Measurements from ENCODE around the gene NELFCD. TPM values are rescaled to one million over a fixed set of nuclear protein-coding genes. Genes with fewer than 3 reads are reported as not detected.
"Not testable (repeated sequence)": the region's sequence is repeated elsewhere in the genome, so short reads cannot be mapped to it uniquely, and the experiment has no call there.

NELFCD gene
- total RNA-seq, 1 donor from 2014 or later = 70.4 TPM

DNA sequence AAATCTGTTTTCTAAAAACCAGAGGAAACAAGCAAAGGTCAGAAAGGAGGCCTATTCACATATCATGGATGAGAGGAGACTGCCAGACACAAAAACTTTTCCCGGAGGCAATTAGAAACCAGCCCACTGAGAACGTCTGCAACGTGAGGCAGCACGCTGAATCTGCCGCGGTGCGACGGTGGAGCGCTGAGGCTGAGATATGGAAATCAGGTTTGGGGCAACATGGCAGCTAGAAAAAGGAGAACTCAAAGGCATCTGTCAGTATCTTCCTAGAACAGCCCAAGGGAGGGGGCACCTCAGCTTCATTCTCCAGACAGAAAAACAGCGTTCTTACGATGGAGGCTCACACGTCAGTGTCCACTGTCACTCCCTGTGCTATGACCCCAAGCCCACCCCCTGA lies 56.3 kb downstream of the NELFCD start:
- H3K36me3 Mint-ChIP-seq (ENCODE audit: low read depth, unreplicated experiment) = peaks cover 16% of the 10 kb centered on the region
- DNase-seq (ENCODE audit: low read depth) (no peak), FAIRE-seq (no peak)
- Histone ChIP-seq H3K79me2 (ENCODE audit: insufficient read depth, low read length) (peaks cover 61% of the 10 kb centered on the region), H3K9me3 (ENCODE audit: insufficient read depth, low read depth, low read length) (no peaks in the 10 kb centered on the region), H3K27ac (ENCODE audit: low read depth, low read length) (no peak overlapping the region), H3K4me2 (ENCODE audit: low read length) (no peak overlapping the region), H3K36me3 (ENCODE audit: insufficient read depth, low read length) (peaks cover 29% of the 10 kb centered on the region), H3K9ac (ENCODE audit: low read length) (no peak overlapping the region), H3K4me3 (ENCODE audit: insufficient read depth, low read depth, low read length) (no peak overlapping the region), H3K4me1 (ENCODE audit: insufficient read depth, low read length) (no peaks in the 10 kb centered on the region), H4K20me1 (ENCODE audit: insufficient read depth, low read length) (peaks cover 16% of the 10 kb centered on the region), H3K27me3 (ENCODE audit: insufficient read depth, low read length) (no peaks in the 10 kb centered on the region), H2AFZ (ENCODE audit: low read depth, low read length) (no peak overlapping the region)
- TF ChIP-seq, protein P1, sequence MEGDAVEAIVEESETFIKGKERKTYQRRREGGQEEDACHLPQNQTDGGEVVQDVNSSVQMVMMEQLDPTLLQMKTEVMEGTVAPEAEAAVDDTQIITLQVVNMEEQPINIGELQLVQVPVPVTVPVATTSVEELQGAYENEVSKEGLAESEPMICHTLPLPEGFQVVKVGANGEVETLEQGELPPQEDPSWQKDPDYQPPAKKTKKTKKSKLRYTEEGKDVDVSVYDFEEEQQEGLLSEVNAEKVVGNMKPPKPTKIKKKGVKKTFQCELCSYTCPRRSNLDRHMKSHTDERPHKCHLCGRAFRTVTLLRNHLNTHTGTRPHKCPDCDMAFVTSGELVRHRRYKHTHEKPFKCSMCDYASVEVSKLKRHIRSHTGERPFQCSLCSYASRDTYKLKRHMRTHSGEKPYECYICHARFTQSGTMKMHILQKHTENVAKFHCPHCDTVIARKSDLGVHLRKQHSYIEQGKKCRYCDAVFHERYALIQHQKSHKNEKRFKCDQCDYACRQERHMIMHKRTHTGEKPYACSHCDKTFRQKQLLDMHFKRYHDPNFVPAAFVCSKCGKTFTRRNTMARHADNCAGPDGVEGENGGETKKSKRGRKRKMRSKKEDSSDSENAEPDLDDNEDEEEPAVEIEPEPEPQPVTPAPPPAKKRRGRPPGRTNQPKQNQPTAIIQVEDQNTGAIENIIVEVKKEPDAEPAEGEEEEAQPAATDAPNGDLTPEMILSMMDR (IDR thresholded peaks at IDR 0.05; ENCODE audit: insufficient read depth, low read depth, low read length) = no peak
- TF ChIP-seq EZH2 (IDR thresholded peaks at IDR 0.05; ENCODE audit: insufficient read depth, low read length) = no peak
- no peaks in the 10 kb centered on the region for H3K27me3 Mint-ChIP-seq (ENCODE audit: low read depth, unreplicated experiment)
- peaks cover 27% of the 10 kb centered on the region for H3K4me1 Mint-ChIP-seq (ENCODE audit: low read depth, unreplicated experiment)
- no peak overlapping the region for H3K27ac Mint-ChIP-seq (ENCODE audit: unreplicated experiment)
- no peaks in the 10 kb centered on the region for H3K9me3 Mint-ChIP-seq (ENCODE audit: unreplicated experiment)
- no peak overlapping the region for H3K4me3 Mint-ChIP-seq (ENCODE audit: unreplicated experiment)

DNA sequence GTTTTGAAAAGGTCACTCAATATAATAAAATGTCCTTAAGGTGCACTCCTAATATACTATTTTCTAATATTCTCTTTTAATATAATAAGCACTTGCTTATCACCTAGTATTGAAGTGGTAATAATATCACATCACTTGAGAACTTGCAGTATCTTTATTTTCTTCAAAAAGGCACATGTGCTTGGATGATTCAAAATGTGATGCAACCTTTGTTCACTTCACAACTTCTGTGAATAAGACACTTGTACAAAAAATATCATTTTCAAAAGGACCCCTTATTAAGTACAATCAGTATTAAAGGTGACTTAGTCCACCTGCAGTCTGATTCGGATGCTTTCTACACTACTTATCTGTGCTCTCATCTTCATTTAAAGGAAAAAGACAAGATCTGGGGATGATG lies 58.2 kb downstream of the NELFCD start:
- peaks cover 29% of the 10 kb centered on the region for H3K36me3 ChIP-seq (ENCODE audit: insufficient read depth, low read length)
- H3K79me2 ChIP-seq (ENCODE audit: insufficient read depth, low read length) = peaks cover 63% of the 10 kb centered on the region
- H3K4me2 ChIP-seq (ENCODE audit: low read length) = no peak overlapping the region

DNA sequence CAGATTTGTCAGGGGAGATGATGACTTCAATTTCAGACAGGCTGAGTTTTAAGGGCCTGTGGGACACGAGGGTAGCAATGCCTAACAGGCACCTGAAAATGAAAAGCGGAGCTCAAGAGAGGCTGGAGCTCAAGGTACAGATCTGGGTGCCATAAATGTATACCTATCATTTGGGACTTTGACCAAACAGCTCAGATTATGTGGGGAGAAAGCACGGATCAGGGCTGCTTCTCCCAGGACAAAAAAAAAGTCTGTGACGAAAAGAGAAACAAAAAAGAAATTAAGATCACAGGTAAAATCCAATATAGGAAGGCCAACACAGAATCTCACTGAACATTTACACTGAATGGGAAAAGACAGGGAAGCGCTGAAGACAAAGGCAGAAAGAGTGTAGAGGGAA lies 59.6 kb downstream of the NELFCD start:
- no peaks in the 10 kb centered on the region for H3K9me3 ChIP-seq (ENCODE audit: insufficient read depth, low read depth, low read length)
- H3K4me2 ChIP-seq (ENCODE audit: low read length) = peak overlapping the region; percentile 92
- no peak overlapping the region for H3K27ac ChIP-seq (ENCODE audit: low read depth, low read length)
- no peak for TF ChIP-seq EZH2 (IDR thresholded peaks at IDR 0.05; ENCODE audit: insufficient read depth, low read length)
- Mint-ChIP-seq H3K9me3 (ENCODE audit: unreplicated experiment) (no peaks in the 10 kb centered on the region), H3K4me3 (ENCODE audit: unreplicated experiment) (peak overlapping the region; percentile 73), H3K27ac (ENCODE audit: unreplicated experiment) (no peak overlapping the region), H3K27me3 (ENCODE audit: low read depth, unreplicated experiment) (no peaks in the 10 kb centered on the region), H3K4me1 (ENCODE audit: low read depth, unreplicated experiment) (peaks cover 22% of the 10 kb centered on the region), H3K36me3 (ENCODE audit: low read depth, unreplicated experiment) (peaks cover 12% of the 10 kb centered on the region)
- no peaks in the 10 kb centered on the region for H3K27me3 ChIP-seq (ENCODE audit: insufficient read depth, low read length)
- peaks cover 63% of the 10 kb centered on the region for H3K79me2 ChIP-seq (ENCODE audit: insufficient read depth, low read length)
- H4K20me1 ChIP-seq (ENCODE audit: insufficient read depth, low read length) = peaks cover 16% of the 10 kb centered on the region
- H3K4me1 ChIP-seq (ENCODE audit: insufficient read depth, low read length) = no peaks in the 10 kb centered on the region
- FAIRE-seq = no peak
- DNase-seq (ENCODE audit: low read depth) = no peak
- no peak overlapping the region for H3K4me3 ChIP-seq (ENCODE audit: insufficient read depth, low read depth, low read length)
- no peak overlapping the region for H2AFZ ChIP-seq (ENCODE audit: low read depth, low read length)
- peaks cover 20% of the 10 kb centered on the region for H3K36me3 ChIP-seq (ENCODE audit: insufficient read depth, low read length)
- H3K9ac ChIP-seq (ENCODE audit: low read length) = no peak overlapping the region

More for the DNA sequence above, 58.2 kb downstream of the NELFCD start:
- Histone ChIP-seq H3K9me3 (ENCODE audit: insufficient read depth, low read depth, low read length) (no peaks in the 10 kb centered on the region), H4K20me1 (ENCODE audit: insufficient read depth, low read length) (peaks cover 16% of the 10 kb centered on the region), H3K9ac (ENCODE audit: low read length) (no peak overlapping the region), H3K27me3 (ENCODE audit: insufficient read depth, low read length) (no peaks in the 10 kb centered on the region), H2AFZ (ENCODE audit: low read depth, low read length) (no peak overlapping the region), H3K4me3 (ENCODE audit: insufficient read depth, low read depth, low read length) (no peak overlapping the region), H3K27ac (ENCODE audit: low read depth, low read length) (no peak overlapping the region), H3K4me1 (ENCODE audit: insufficient read depth, low read length) (no peaks in the 10 kb centered on the region)
- H3K36me3 Mint-ChIP-seq (ENCODE audit: low read depth, unreplicated experiment) = peaks cover 16% of the 10 kb centered on the region
- TF ChIP-seq, protein P1 (IDR thresholded peaks at IDR 0.05; ENCODE audit: insufficient read depth, low read depth, low read length) = no peak
- TF ChIP-seq EZH2 (IDR thresholded peaks at IDR 0.05; ENCODE audit: insufficient read depth, low read length) = no peak
- H3K9me3 Mint-ChIP-seq (ENCODE audit: unreplicated experiment) = no peaks in the 10 kb centered on the region
- H3K4me3 Mint-ChIP-seq (ENCODE audit: unreplicated experiment) = no peak overlapping the region
- H3K27me3 Mint-ChIP-seq (ENCODE audit: low read depth, unreplicated experiment) = no peaks in the 10 kb centered on the region
- FAIRE-seq = no peak
- no peak for DNase-seq (ENCODE audit: low read depth)
- H3K27ac Mint-ChIP-seq (ENCODE audit: unreplicated experiment) = peak overlapping the region; percentile 81
- peaks cover 22% of the 10 kb centered on the region for H3K4me1 Mint-ChIP-seq (ENCODE audit: low read depth, unreplicated experiment)

DNA sequence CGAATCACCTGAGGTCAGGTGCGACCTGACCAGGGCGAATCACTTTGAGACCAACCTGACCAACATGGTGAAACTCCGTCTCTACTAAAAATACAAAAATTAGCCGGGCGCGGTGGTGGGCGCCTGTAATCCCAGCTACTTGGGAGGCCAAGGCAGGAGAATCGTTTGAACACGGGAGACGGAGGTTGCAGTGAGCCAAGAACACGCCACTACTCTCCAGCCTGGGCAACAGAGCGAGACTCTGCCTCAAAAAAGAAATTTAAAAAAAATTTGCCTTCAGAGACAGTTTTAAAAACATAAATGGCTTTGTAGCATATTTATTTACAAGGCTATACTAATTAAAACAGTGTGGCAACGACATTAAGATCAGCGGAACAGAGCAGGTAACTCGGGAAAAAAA lies 60.4 kb downstream of the NELFCD start:
- Mint-ChIP-seq H3K4me1 (ENCODE audit: low read depth, unreplicated experiment) (peaks cover 22% of the 10 kb centered on the region), H3K4me3 (ENCODE audit: unreplicated experiment) (peak overlapping the region; percentile 73), H3K36me3 (ENCODE audit: low read depth, unreplicated experiment) (peaks cover 10% of the 10 kb centered on the region)
- peaks cover 59% of the 10 kb centered on the region for H3K79me2 ChIP-seq (ENCODE audit: insufficient read depth, low read length)
- not testable (repeated sequence) for FAIRE-seq; H3K27me3 Mint-ChIP-seq (ENCODE audit: low read depth, unreplicated experiment); H2AFZ ChIP-seq (ENCODE audit: low read depth, low read length); H3K27ac ChIP-seq (ENCODE audit: low read depth, low read length); H3K9me3 Mint-ChIP-seq (ENCODE audit: unreplicated experiment); DNase-seq (ENCODE audit: low read depth); H3K4me1 ChIP-seq (ENCODE audit: insufficient read depth, low read length); H3K9me3 ChIP-seq (ENCODE audit: insufficient read depth, low read depth, low read length); H3K27me3 ChIP-seq (ENCODE audit: insufficient read depth, low read length); H3K27ac Mint-ChIP-seq (ENCODE audit: unreplicated experiment); H3K9ac ChIP-seq (ENCODE audit: low read length)
- peaks cover 12% of the 10 kb centered on the region for H3K36me3 ChIP-seq (ENCODE audit: insufficient read depth, low read length)
- peak overlapping the region; percentile 92 for H3K4me2 ChIP-seq (ENCODE audit: low read length)
- H4K20me1 ChIP-seq (ENCODE audit: insufficient read depth, low read length) = peaks cover 16% of the 10 kb centered on the region
- H3K4me3 ChIP-seq (ENCODE audit: insufficient read depth, low read depth, low read length) = peak overlapping the region; percentile 83

Measured in astrocyte (in vitro differentiated cells and primary cell).